A673 (cell line): ENCODE measurements around the gene ZNF74.

Source experiments
- CTCF ChIP-seq: fragments of 300-800, 200-600 bp; sonication (generic); conservative IDR thresholded peaks from 2 replicates; pipeline ENCODE4 v1.5.1; 2017; ENCODE audit warnings: low read depth, mild to moderate bottlenecking, antibody characterized with exemption, low read length, moderate library complexity, mixed read lengths
- EZH2 ChIP-seq: fragments of 200-600 bp; sonication (generic); IDR thresholded peaks from 2 replicates; pipeline ENCODE4 v1.6.1; 2017; ENCODE audit warnings: borderline replicate concordance, low read depth, mild to moderate bottlenecking, mixed read lengths, antibody characterized with exemption, low read length; ENCODE audit not compliant: poor library complexity, severe bottlenecking

- no peak for TF ChIP-seq CTCF
- TF ChIP-seq EZH2 = no peak
These were observed 47.0 kb downstream of the ZNF74 start for GRCh38 chr22:20440637-20441591.
